ENCODE results near the gene TMEM168. TPM values are rescaled to one million over a fixed set of nuclear protein-coding genes. Genes with fewer than 3 reads are reported as not detected.

TMEM168 gene
- total RNA-seq, 1 donor from 2014 or later: 30.2 TPM

- DNase-seq (ENCODE audit: extremely low spot score in 2 of 2): no peak
- Histone ChIP-seq H3K4me1 (peaks cover 5% of the 10 kb centered on the region), H3K27me3 (no peaks in the 10 kb centered on the region), H3K4me3 (no peak overlapping the region), H3K9me3 (no peaks in the 10 kb centered on the region), H3K27ac (no peak overlapping the region), H3K36me3 (no peaks in the 10 kb centered on the region)
- intact Hi-C loops (cut with DNase I): no loop called here
- no peak for TF ChIP-seq CTCF (IDR thresholded peaks at IDR 0.05)
- no peak for TF ChIP-seq POLR2A (IDR thresholded peaks at IDR 0.05)
- TF ChIP-seq POLR2AphosphoS5 (IDR thresholded peaks at IDR 0.05; ENCODE audit: insufficient read depth in 1 of 2, low read depth in 1 of 2): peak in 1 of 2 donors; percentile 65
Observed at GRCh38 chr7:112770051-112770450, 20.1 kb downstream of the TMEM168 start.

GRCh38 chr7:112765105-112765504, 25.1 kb downstream of the TMEM168 start:
- Histone ChIP-seq H3K27me3 (no peaks in the 10 kb centered on the region), H3K9me3 (no peaks in the 10 kb centered on the region), H3K36me3 (no peaks in the 10 kb centered on the region), H3K27ac (no peak overlapping the region), H3K4me1 (peaks cover 5% of the 10 kb centered on the region), H3K4me3 (no peak overlapping the region)
- intact Hi-C loops (cut with DNase I): no loop called here
- DNase-seq (ENCODE audit: extremely low spot score in 2 of 2): no peak
- TF ChIP-seq CTCF (IDR thresholded peaks at IDR 0.05) (no peak), POLR2A (IDR thresholded peaks at IDR 0.05) (no peak), POLR2AphosphoS5 (IDR thresholded peaks at IDR 0.05; ENCODE audit: insufficient read depth in 1 of 2, low read depth in 1 of 2) (no peak)

GRCh38 chr7:112763996-112764395, 26.2 kb downstream of the TMEM168 start:
- Histone ChIP-seq H3K27me3 (no peaks in the 10 kb centered on the region), H3K4me1 (no peaks in the 10 kb centered on the region), H3K36me3 (no peaks in the 10 kb centered on the region), H3K9me3 (no peaks in the 10 kb centered on the region), H3K27ac (no peak overlapping the region), H3K4me3 (no peak overlapping the region)
- TF ChIP-seq POLR2A (IDR thresholded peaks at IDR 0.05) (no peak), POLR2AphosphoS5 (IDR thresholded peaks at IDR 0.05; ENCODE audit: insufficient read depth in 1 of 2, low read depth in 1 of 2) (no peak), CTCF (IDR thresholded peaks at IDR 0.05) (no peak)
- DNase-seq (ENCODE audit: extremely low spot score in 2 of 2): no peak
- intact Hi-C loops (cut with DNase I): no loop called here

GRCh38 chr7:112763298-112763697, 26.9 kb downstream of the TMEM168 start:
- no peak overlapping the region for H3K27ac ChIP-seq
- H3K9me3 ChIP-seq: no peaks in the 10 kb centered on the region
- DNase-seq (ENCODE audit: extremely low spot score in 2 of 2): no peak
- no peaks in the 10 kb centered on the region for H3K27me3 ChIP-seq
- H3K36me3 ChIP-seq: no peaks in the 10 kb centered on the region
- no peak overlapping the region for H3K4me3 ChIP-seq
- intact Hi-C loops (cut with DNase I): no loop called here
- TF ChIP-seq POLR2A (IDR thresholded peaks at IDR 0.05) (no peak), POLR2AphosphoS5 (IDR thresholded peaks at IDR 0.05; ENCODE audit: insufficient read depth in 1 of 2, low read depth in 1 of 2) (no peak), CTCF (IDR thresholded peaks at IDR 0.05) (no peak)
- no peaks in the 10 kb centered on the region for H3K4me1 ChIP-seq

- Histone ChIP-seq H3K27ac (no peak overlapping the region), H3K4me1 (no peaks in the 10 kb centered on the region), H3K4me3 (no peak overlapping the region), H3K9me3 (no peaks in the 10 kb centered on the region), H3K36me3 (no peaks in the 10 kb centered on the region), H3K27me3 (no peaks in the 10 kb centered on the region)
- TF ChIP-seq POLR2AphosphoS5 (IDR thresholded peaks at IDR 0.05; ENCODE audit: insufficient read depth in 1 of 2, low read depth in 1 of 2) (no peak), CTCF (IDR thresholded peaks at IDR 0.05) (no peak), POLR2A (IDR thresholded peaks at IDR 0.05) (no peak)
- intact Hi-C loops (cut with DNase I): no loop called here
- DNase-seq (ENCODE audit: extremely low spot score in 2 of 2): no peak
Observed at GRCh38 chr7:112759905-112760304, 30.3 kb downstream of the TMEM168 start.

All from vagina (tissue), 2 donors.